A204.1 (cell line): ENCODE results near the gene P4HA1.

Source experiments
- FAIRE-seq: peaks from 2 replicates; lab custom pipeline; 2012; peaks lifted over from hg19 to GRCh38; lab: Jason Lieb, UNC

P4HA1 gene

DNA sequence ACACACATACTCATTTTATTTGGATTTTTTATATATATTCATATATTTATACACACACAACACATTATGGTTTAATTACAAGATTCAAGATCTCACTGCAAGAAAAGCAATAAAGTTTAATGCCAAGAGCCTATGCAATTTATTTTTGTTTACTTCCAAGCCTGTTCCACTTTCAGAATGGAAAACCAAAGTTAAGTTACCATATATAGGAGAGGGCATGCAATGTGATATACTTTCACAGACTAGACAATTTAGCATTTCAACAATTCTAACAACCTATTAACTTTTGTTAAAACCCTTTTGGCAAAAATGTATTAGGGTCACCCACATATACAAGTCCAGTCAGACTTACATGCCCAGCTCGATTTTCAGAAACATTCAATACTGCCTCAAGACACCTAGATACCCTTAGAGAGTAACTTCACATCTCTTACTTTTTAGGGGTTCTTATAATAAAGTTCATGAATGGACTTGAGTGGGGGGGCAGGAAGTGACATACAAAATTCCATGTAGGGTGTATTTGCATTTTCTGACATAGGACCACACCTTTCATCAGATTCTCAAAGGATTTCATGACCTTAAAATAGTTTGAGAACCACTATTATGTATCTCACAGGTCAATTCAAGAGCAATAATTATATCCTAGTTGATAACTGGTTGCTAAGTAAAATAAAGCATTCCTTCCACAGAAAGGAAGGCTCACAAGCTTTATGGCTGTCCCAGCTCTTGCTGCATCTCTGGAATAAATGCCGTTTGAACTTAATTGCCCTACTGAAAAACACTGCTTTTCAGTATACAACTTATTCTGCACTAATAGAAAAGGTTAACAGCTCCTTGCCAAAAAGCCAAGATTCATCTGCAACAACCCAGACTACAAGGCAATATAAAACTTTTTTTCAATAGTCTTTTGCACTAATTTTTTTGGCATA is 2.5 kb downstream of the P4HA1 start:
- no peak for FAIRE-seq

DNA sequence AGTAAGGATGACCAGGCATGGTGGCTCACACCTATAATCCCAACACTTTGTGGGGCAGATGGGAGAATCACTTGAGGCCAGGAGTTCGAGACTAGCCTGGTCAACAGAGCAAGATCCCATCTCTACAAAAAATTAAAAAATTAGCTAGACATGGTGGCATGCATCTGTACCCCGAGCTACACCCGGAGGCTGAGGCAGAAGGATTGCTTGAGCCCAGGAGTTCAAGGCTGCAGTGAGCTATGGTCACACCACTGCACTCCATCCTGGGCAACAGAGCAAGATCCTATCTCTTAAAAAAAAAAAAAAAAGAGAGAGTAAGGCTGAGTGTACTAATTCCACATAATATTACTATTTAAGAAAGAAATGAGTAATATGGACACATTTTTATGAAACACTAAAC is 3.8 kb downstream of the P4HA1 start:
- no peak for FAIRE-seq

DNA sequence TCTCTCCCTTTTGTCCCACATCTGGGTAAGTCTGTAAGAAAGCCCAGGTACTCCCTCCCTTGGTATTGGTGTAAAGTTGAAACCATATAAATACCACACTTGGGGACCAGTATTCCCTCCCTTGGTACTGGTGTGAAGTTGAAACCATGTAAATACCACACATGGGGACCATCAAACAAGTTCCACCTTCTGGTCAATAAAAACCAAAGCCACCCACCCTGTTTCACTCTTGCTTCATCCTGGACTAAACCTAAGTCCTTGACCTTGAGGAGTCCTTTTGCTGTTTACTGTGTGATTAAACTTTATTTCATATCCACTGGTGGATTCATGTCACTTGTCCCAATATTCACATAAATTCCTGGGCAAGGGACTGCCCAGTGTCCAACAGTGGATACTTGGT is 8.4 kb downstream of the P4HA1 start:
- FAIRE-seq, result no peak

DNA sequence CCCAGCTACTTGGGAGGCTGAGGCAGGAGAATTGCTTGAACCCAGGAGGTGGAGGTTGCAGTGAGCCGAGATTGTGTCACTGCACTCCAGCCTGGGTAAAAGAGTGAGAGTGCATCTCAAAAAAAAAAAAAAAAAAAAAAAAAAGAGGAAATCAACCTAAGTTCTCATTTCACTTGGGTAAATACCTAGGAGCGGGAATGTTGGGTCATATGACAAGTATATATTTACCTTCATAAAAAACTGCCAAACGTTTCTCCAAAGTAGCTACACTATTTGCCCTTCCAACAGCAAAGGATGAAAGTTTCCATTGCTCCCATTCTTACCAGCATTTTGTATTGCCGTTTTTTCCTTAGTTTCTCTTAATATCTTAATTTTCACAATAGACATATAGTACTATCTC is 9.8 kb downstream of the P4HA1 start:
- FAIRE-seq, result no peak

DNA sequence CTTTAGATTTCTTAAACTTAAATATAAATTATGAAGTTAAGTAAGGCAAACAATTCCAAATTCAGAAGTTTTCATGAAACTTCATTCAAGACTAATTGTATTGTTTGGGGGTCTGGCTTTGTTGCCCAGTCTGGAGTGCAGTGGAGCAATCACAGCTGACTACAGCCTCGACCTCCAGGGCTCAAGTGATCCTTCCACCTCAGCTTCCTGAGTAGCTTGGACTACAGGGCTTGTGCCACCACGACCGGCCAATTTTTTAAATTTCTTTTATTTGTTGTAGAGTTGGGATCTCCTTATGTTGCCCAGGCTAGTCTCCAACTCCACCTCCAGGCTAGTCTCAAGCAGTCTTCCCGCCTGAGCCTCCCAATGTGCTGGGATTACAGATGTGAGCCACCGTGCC is 12.5 kb downstream of the P4HA1 start:
- no peak for FAIRE-seq

DNA sequence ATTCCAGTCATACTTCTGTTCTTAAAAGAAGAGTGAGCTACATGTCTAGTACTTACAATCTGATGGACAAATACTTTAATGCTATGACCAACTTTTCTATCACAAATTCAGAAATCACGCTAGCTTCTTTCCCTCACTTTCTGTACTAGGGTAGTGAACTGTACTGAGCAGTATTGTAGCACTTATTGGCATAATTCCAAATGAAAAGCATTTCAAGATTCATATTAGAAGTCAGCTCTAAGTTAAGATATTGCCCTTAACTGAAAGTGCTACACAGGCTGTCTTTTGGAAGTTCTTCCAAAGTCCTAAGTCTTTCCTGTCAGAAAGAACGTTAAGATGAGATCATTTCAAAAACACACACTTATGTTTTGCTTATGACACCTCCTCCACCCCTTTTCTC is 13.4 kb downstream of the P4HA1 start:
- FAIRE-seq, result no peak

DNA sequence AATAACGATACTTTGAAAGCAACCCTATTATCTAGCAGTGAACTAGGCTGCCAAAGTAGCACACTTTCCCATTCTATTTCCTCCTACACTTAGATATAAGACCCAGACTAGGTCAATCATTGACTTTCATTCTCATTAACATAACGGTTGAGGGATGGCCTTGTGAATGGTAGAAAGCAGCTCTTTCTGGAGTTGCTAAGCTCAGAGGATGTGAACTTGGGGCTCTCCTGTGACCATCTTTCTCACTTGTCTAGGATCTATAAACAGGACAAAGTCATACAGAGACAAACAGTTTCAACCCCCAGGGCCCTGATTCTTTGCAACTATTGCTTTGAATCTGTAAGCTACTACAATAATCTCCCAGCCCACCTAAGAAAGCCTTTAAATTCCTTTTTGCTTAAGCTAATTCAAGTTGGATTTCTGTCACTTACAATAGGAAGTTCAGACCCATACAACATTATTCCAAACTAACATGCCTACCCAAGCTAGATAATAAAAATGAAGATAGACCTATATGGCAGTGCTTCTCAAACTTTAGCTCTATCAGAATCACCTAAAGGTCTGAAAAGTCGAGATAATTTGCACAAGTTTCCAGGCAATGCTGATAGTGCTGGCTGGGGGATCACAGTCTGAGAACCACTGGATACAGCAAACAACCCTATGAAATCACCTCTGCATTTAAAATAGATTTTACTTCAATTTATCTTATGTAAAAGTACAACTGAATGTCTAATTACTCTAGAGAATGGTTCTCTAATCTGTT is 16.7 kb downstream of the P4HA1 start:
- no peak for FAIRE-seq

DNA sequence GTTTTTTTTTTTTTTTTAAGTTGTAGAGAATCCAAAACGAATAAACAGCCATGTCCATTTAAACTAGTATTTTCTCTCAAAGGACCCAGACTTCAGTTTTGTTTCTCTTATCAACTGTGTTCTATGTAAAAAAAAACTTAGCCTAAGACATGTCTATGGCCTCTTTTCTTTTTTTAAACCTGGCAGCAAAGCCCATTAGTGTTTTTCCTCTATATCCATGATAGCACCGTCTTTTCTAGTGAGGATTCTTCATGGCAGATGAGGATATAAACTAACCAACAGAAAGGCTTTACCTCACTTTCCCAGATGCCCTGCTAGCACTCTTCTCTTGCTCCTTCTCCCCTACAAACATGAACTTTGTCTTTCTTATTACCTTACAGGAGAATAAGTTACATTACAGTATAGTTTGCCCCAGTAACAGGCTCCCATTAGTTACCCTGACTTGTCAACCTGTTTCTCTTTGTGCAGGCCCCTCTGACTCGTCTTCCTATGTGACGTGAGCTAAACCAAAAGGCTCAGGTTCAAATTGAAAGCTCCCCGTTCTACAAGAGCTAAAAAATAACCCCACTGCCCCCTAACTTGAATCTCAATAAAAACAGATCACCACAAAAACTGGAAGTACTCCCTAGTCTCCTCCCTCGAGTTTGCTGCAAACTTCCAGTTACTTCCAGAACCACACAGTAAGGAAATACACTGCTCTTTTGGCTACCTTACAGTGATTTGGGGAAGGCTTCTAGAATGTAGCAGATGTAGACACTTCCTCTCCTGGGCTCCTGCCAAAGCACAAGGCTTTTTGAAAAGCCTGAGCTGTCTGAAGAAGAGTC is 20.1 kb downstream of the P4HA1 start:
- FAIRE-seq, result no peak

DNA sequence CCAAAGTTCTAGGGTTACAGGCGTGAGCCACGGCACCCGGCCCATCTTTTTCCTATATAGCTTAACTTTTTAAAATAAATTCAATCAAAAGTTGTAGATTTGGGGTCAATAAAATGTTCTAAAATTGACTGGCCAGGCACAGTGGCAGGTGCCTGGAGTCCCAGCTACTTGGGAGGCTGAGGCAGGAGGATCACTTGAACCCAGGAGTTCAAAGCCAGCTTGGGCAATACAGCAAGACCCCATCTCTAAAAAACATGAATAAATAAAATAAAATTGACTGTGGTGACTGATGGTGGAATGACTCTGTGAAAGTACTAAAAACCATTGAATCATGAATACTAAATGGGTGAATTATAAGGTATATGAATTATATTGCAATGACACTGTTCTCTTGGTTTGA is 20.8 kb downstream of the P4HA1 start:
- FAIRE-seq, result no peak

DNA sequence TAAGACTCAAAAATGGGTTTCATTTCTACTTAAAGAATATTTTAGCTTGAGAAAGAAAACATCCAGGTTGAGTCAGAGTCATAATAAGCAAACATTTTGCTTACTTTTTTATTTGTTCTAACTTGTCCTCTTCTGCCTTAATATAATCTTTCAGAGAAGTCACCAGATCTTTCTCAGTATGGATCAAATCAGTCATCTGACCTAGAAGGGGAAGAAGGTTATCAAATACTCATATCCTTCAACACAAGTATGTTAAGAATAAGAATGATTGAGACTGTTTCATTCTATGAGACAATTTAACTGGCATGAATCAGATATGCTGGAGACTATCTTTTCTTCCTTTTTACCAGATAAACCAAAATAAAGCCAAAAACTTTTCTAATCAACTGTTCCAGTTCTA is 23.0 kb downstream of the P4HA1 start:
- FAIRE-seq, result no peak

DNA sequence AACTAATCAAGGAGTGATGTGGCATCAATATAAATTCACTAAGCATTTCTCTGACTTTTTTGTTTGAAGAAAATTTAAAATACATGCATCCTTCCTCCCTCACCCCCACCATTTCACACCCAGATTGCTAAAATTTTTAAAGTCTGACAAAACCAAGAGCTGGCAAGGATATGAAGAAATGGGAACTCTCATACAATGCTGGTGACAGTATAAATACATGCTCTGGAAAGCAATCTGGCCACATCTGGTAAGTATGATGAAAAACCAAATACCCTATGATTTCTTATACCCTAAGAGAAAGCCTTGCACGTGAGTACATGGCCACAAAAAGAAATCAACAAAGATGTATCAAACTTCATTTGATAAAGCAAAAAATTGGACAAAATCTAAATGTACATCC is 31.2 kb downstream of the P4HA1 start:
- FAIRE-seq, result no peak

DNA sequence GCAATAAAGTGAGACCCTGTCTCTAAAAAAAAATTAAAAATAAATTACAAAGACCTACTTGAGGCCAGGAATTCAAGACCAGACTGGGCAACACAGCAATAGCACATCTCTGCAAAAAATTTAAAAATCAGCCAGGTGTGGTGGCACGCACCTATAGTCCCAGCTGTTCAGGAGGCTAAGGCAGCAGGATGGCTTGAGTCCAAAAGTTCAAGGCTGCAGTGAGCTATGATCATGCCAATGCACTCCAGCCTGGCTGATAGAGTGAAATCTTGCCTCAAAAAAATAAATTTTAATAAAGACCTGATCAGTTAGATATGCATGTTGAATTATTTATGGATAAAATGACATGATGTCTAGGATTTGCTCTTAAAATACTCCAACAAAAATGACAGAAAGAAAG is 34.9 kb downstream of the P4HA1 start:
- no peak for FAIRE-seq

DNA sequence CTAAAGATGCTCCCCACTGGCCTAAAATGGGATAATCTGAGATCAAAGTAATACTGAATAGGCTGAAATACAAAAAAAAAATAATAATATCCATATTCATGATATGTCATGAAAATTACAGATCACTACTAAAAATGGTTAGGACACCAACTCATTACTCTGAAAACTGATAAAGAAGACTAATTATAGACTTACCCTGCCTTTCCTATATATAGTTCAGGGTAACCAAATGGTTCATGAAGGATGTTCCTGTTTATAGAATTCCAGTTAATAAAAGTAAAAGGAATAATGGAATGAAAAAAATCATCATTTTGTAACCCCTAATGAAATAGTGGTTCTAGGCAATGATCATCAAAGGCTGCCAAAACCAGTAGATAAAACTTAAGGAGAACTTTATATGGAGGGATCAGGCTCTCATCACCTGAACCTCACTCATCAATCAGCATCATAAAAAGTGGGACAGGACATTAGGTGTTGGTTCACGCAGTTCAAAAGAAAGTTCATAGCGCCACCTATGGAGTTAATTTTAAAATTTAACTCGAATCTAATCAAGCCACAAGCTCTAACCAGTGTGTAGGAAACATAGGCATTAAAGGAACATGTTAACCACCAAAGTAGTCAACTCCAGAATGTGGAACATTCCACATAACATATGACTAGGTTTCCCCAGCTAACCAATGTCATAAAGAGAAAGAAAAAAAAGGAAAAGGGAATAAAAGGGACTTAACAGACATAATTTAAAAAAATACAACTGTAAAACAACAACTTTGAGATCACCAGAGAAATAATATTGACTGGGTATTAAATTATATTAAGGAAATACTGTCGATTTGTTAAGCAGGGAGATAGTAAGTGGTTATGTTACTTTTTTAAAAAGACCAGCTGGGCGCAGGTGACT is 35.7 kb downstream of the P4HA1 start:
- FAIRE-seq, result peak; percentile 73

DNA sequence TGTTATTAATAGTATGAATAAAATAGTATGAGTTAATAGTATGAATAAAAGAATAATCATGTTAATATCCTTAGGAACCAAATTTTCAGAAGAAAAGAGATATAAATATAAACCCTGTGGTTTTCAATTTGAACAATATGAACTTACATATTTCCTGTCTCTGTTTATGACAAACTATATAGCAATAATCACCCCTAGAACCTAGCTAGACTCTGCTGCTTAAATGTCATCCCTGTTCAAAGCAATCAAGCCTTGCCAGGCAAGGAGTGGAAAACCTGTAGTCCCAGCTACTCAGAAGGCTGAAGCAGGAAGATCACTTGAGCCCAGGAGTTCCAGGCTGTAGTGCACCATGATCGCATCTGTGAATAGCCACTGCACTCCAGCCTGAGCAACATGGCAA is 36.5 kb downstream of the P4HA1 start:
- no peak for FAIRE-seq

DNA sequence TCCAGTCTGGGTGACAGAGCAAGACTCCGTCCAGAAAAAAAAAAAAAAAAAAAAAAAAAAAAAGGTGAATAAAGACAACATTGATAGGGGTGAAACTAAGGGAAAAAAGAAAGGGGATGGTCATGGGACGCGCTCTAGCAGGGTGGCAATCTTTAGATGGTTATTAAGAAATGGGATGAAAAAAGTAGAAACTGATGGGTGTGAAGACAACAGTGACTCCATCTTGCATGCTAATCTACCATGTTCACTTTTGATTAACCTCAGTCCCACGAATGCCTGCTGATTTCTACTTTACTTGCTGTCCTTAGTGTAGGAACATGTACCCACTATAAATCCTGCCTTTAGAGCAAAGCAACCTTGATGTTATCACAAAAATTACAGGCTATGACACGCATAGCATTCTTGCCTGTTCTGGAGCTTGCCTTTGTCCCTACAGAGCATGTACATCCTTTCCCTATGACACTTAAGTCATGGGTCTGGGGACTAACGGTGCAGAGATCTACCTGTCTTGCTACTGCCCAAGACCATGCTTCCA is 38.5 kb downstream of the P4HA1 start:
- FAIRE-seq, result no peak

DNA sequence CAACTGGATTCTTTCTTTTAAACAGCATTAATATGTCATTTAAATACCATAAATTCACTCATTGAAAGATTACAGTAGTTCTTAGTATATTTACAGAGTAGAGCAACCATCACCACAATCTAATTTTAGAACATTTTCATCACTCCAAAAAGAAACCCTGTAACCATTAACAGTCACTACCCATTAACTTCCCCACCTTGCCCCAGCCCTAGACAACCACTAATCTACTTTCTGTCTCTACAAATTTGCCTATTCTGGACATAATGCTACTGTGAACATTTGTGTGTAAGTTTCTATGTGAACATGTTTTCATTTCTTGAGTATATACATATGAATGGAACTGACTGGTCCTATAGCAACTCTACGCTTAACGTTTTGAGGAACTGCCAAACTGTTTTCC is 42.4 kb downstream of the P4HA1 start:
- FAIRE-seq, result no peak

DNA sequence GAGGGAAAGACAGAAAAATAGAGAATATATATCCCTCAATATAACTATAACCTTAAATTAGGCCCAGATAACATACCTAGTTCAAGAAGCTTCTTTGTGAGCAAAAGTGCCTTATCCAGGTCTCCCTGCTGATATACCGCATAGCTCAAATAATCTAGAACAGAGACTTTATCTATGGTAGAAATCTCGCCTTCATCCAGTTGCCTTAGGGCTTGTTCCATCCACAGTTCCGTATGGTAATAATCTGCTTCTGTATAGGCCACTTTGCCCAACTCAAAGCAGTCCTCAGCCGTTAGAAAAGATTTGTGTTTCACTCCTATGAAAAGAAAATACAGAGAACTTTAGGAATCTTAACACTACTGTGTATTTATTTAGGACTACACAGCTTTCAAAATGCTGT is 43.4 kb downstream of the P4HA1 start:
- FAIRE-seq, result no peak

DNA sequence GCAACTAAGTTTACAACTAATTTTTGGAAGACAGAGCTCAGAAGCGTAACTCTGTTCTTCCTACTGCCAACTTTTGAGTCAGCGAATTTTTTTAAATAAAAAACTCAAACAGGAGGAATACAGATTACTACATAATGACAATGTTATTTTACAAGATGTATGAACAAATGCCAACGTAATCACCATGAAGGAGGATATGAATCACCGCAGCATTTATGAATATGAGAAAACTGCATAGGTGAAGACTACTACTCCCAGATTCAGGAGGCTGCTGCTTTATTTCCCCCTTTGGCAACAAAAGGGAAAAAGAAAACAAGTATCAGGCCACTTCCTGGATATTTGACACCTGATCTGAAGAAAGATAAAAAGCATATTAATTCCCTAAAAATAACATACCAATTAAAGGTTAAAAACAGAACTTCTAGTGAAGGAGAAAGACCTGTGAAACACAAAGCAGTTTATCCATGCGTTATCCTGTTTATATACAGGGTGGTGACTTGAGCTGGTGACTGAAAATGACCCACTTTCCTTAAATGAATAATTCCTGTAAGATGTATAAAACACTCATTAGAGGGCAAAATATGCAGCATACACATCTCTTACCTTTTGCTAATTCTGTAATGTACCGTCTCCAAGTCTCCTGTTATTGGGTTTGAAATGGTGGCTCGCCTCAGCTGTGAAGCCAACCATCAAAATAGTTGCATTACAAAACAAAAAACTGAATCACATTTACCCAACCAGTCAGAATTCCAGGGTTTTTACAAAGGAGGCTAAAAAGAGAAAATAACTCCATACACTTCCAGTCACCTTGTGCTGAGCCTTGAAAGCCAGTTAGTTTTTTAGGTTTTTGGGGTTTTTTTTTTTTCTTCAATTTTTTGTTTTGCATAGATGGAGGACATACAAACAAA is 52.0 kb downstream of the P4HA1 start:
- FAIRE-seq, result no peak

DNA sequence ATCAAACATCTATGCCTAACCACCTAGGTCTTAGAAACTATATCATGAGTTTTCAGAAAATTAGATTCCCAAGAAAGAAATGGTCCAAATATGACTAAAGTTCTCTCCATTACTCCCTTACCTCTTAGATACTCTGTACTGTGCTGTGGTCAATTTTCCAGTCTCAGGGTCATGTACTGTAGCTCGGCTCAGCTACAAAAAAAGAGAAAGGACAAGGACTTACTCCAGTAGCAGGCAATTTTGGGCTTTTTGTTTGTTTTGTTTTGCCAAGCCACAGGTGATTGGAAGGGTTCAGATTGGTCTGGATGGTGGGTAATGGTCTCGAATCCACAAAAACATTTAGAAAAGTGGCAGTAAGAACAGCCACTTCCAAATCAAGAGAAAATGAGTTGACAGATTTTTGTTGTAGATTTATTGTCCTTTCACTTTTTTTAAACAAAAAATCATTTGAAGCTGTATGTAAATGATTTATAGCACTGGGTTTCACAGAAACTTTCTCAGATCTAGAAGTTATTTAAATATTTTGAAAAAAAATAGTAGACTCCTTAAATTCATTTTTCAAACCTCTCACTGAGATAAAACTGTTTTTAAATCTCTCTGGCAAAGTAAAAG is 52.8 kb downstream of the P4HA1 start:
- no peak for FAIRE-seq

DNA sequence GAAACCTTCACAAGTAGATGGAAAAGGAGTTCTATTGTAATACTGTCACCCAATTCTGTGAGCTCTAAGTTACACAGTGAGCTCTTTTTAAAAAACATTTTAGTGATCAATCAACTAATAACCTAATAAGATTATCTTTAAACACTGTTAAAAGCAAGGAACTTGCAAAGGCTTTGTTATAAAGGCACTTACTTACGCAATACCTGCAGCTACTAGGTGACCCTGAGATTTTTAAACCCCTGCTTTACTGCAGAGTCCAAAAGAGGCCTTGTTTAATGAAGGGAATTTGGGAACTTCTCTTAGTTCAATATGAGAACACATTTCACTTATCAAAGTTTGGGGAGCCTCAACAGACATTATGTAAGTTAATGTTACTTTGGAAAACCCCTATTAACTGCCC is 53.3 kb downstream of the P4HA1 start:
- no peak for FAIRE-seq
